HG03460 (cell line): ENCODE results near the gene NFKBIB.

ENCODE experiments used
- ATAC-seq: cut with Tn5 transposase; IDR thresholded peaks from one replicate; pipeline ENCODE4 v1.9.1; 2021; ENCODE audit not compliant: unreplicated experiment

The NFKBIB gene

GRCh38 chr19:38953677-38954076, 53.9 kb downstream of the NFKBIB start:
- ATAC-seq = no peak

GRCh38 chr19:38956264-38956663, 56.5 kb downstream of the NFKBIB start:
- ATAC-seq = no peak

GRCh38 chr19:38958301-38958700, 58.5 kb downstream of the NFKBIB start:
- no peak for ATAC-seq
